ENCODE data around the gene CYTL1.
"Not testable (repeated sequence)": the region's sequence is repeated elsewhere in the genome, so short reads cannot be mapped to it uniquely, and the experiment has no call there.

CYTL1 gene

DNA sequence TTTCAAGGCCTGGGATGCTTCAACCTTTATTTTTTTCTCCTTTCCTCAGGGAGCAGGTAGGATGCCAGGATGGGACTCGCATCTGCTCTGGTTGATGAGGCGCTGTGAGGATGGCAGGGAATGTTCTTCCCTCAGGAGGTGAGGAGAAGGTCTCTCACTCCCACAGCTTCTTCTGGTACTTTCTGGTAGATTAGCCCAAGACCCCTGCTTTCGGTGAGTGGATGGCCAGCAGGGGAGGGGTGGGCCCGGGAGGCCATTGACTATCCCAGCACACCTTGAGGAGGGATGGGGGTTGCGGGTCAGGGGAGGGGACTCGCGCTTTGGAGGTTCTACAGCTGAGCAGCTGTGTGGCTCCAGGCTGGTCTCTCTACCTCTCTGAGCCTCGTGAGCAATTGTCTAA, 14.8 kb downstream of the CYTL1 start:
- TF ChIP-seq, protein P1, sequence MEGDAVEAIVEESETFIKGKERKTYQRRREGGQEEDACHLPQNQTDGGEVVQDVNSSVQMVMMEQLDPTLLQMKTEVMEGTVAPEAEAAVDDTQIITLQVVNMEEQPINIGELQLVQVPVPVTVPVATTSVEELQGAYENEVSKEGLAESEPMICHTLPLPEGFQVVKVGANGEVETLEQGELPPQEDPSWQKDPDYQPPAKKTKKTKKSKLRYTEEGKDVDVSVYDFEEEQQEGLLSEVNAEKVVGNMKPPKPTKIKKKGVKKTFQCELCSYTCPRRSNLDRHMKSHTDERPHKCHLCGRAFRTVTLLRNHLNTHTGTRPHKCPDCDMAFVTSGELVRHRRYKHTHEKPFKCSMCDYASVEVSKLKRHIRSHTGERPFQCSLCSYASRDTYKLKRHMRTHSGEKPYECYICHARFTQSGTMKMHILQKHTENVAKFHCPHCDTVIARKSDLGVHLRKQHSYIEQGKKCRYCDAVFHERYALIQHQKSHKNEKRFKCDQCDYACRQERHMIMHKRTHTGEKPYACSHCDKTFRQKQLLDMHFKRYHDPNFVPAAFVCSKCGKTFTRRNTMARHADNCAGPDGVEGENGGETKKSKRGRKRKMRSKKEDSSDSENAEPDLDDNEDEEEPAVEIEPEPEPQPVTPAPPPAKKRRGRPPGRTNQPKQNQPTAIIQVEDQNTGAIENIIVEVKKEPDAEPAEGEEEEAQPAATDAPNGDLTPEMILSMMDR (IDR thresholded peaks at IDR 0.05; ENCODE audit: low read depth, low read length): no peak
- TF ChIP-seq, protein P2, sequence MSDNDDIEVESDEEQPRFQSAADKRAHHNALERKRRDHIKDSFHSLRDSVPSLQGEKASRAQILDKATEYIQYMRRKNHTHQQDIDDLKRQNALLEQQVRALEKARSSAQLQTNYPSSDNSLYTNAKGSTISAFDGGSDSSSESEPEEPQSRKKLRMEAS (IDR thresholded peaks at IDR 0.05; ENCODE audit: low read depth, low read length): no peak
- no peak for TF ChIP-seq POLR2A (IDR thresholded peaks at IDR 0.05; ENCODE audit: extremely low read depth, insufficient read length)
- no peak overlapping the region for H3K4me3 ChIP-seq (ENCODE audit: low read depth, low read length)
- no peak for DNase-seq (ENCODE audit: low read depth)

DNA sequence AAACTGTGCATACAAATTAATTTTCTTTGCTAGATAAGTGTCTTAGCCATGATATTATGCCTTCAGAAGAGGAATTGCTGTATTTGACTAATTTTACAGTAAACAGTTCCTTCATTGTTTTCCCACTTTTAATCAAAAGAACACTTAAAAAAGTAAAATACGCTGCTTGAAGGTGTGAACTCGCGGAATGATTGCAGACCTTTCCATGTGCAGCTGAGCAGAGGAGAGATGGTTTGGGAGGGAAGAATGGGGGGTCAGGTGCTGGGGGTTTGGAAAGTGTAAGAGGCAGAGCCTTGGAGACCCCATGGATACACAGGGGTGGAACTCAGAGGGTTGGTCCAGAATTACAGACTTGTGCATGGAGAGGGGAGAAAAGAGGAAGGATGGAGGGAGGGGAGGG, 15.3 kb downstream of the CYTL1 start:
- no peak for TF ChIP-seq MYC (IDR thresholded peaks at IDR 0.05; ENCODE audit: low read depth, low read length)
- no peak for DNase-seq (ENCODE audit: low read depth)
- no peak overlapping the region for H3K4me3 ChIP-seq (ENCODE audit: low read depth, low read length)

DNA sequence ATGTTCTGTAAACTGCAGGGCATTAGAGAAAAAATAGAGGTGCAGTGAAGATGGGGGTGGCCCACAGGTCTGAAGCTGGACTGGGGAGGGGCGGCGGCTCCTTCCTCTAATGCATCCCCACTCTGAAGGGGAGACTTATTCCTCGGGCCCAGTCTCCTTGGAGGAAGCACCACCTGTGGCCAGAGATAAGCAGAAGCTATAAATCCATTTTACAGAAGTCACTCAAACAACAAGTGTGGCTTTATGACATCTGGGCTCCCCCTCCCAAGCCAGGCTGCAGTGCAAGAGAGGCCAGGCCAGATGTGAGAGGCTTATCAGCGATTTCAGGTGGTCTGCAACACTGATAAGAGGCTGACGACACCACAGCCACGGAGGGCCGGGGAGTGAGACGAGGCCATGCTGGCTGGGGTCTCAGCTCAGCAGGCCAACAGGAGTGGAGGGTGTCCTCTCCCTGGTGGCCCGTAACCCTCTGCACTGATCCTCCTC, 15.8 kb downstream of the CYTL1 start:
- peak; percentile 43 for DNase-seq (ENCODE audit: low read depth)
- TF ChIP-seq, protein P1 (IDR thresholded peaks at IDR 0.05; ENCODE audit: low read depth, low read length): no peak
- no peak for TF ChIP-seq MYC (IDR thresholded peaks at IDR 0.05; ENCODE audit: low read depth, low read length)
- TF ChIP-seq, protein P2 (IDR thresholded peaks at IDR 0.05; ENCODE audit: low read depth, low read length): no peak
- TF ChIP-seq POLR2A (IDR thresholded peaks at IDR 0.05; ENCODE audit: extremely low read depth, insufficient read length): no peak

DNA sequence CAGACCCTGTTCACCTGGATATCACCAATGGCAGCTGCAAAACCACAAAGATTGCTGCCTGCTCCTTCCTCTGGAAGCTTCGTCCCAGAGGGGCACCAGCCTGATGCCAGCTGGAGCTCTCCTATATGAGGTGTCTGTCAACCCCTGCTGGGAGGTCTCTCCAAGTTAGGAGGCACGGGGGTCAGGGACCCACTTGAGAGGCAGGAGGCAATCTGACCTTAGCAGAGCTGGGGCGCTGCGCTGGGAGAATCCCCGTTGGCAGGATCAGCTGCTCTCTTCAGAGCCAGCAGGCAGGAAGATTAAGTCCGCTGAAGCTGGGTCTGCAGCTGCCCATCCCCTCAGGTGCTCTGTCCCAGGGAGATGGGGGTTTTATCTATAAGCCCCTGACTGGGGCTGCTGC, 17.6 kb downstream of the CYTL1 start:
- DNase-seq (ENCODE audit: low read depth); H3K4me3 ChIP-seq (ENCODE audit: low read depth, low read length): not testable (repeated sequence)

More for the DNA sequence above, 15.8 kb downstream of the CYTL1 start:
- no peak overlapping the region for H3K4me3 ChIP-seq (ENCODE audit: low read depth, low read length)

DNA sequence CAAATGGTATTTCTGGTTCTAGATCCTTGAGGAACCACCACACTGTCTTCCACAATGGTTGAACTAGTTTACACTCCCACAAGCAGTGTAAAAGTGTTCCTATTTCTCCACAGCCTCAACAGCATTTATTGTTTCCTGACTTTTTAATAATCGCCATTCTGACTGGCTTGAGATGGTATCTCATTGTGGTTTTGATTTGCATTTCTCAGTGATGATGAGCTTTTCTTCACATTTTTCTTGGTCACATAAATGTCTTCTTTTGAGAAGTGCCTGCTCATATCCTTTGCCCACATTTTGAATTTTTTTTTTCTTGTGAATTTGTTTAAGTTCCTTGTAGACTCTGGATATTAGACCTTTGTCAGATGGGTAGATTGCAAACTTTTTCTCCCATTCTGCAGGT, 22.3 kb downstream of the CYTL1 start:
- not testable (repeated sequence) for DNase-seq (ENCODE audit: low read depth); H3K4me3 ChIP-seq (ENCODE audit: low read depth, low read length)

DNA sequence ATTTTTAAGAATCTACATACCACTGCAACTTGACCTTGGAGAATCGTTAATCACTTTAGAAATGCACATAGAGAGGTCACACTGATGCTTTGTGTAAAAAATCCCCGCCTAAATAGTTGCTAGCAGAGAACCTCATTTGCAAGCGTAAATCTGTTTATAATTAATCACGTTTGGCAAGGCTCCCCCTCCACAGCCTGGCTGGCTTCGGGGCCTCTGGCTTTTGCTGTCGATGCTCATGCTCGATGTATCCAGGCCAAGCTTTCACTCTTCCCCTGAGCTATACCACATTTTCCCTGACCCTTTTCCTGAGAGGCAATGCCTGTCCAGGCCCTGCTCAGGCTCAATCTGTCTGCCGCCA, 23.4 kb downstream of the CYTL1 start:
- TF ChIP-seq MYC (IDR thresholded peaks at IDR 0.05; ENCODE audit: low read depth, low read length): no peak
- TF ChIP-seq, protein P2 (IDR thresholded peaks at IDR 0.05; ENCODE audit: low read depth, low read length): no peak
- TF ChIP-seq, protein P1 (IDR thresholded peaks at IDR 0.05; ENCODE audit: low read depth, low read length): no peak
- TF ChIP-seq POLR2A (IDR thresholded peaks at IDR 0.05; ENCODE audit: extremely low read depth, insufficient read length): no peak
- no peak for DNase-seq (ENCODE audit: low read depth)
- no peak overlapping the region for H3K4me3 ChIP-seq (ENCODE audit: low read depth, low read length)

DNA sequence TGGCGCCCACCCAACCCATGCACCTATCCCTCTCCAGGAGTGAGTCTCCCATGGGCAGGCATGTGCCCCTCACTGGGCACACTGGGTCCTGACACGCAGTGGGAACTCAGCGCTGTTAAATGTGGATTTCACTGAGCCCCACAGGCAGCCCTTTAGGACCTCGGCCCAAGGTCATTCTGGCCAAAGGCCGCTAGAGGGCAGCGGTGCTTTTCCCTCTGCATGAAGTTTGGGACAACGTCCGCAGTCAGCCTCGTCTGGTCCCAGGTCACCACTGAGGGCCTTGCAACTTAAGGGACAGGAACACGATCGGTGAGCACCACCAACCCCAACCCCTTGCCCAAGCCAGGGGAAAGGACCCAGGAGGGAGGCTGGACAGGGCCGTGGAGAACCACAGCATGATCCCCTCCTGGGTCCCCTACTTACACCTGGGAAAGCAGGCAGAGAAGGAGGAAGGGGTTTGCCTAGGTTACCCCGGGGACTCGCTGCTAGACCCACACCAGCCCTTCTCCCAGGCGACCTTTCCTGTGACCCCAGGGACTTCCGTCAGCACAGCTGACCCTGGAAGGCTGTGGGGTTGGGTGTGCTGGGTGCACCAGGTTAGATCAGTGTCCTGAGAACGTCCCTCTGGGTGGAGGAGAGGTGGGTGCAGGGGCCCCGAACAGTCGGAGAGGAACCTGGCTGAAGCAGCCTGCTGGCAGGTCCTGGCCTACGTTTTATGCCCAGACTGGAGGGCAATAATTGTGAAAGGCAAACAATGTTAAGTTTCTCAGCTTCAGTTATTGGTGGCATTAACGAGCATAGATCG, 24.0 kb downstream of the CYTL1 start:
- H3K4me3 ChIP-seq (ENCODE audit: low read depth, low read length): no peak overlapping the region
- DNase-seq (ENCODE audit: low read depth): peak; percentile 88
- TF ChIP-seq, protein P1 (IDR thresholded peaks at IDR 0.05; ENCODE audit: low read depth, low read length): peak; percentile 98
- no peak for TF ChIP-seq POLR2A (IDR thresholded peaks at IDR 0.05; ENCODE audit: extremely low read depth, insufficient read length)
- TF ChIP-seq, protein P2 (IDR thresholded peaks at IDR 0.05; ENCODE audit: low read depth, low read length): no peak
- no peak for TF ChIP-seq MYC (IDR thresholded peaks at IDR 0.05; ENCODE audit: low read depth, low read length)

Measured in NB4 (cell line).